A549 (cell line): ENCODE results near the gene TET2. TPM values are rescaled to one million over a fixed set of nuclear protein-coding genes. Genes with fewer than 3 reads are reported as not detected.

Experiments
- ATAC-seq, 2 experiments: fragments of 200-7000 bp in 1 of 2; fragments of >200 bp in 1 of 2; cut with Nextera tagmentation in 1 of 2; cut with Tn5 transposase in 1 of 2; 3 replicates each; pipeline versions ENCODE4 v1.8.0 to v1.9.1; 2018 to 2020; ENCODE audit warnings: mild to moderate bottlenecking in 1 of 2, moderate library complexity in 1 of 2
- CTCF ChIA-PET: fragments of 300-600 bp; sonication (Branson Sonifier 250); formaldehyde crosslinking; extraction: SDS; loops from one replicate; lab custom pipeline; 2021; ENCODE audit warnings: antibody characterized with exemption, inconsistent platforms; lab: Yijun Ruan, JAX
- POLR2A ChIA-PET: fragments of 350-600 bp; formaldehyde crosslinking; extraction: SDS; loops from one replicate; lab custom pipeline; 2021; ENCODE audit warnings: antibody characterized with exemption, inconsistent platforms; lab: Yijun Ruan, JAX
- DNase-seq, 2 experiments: peaks; one replicate each; pipeline versions ENCODE4 v3.0.0 to v3.0.0-alpha.2; 2011 to 2016; ENCODE audit warnings: low read depth in 1 of 2, low spot score in 1 of 2
- FAIRE-seq: peaks from 2 replicates; lab custom pipeline; 2011; peaks lifted over from hg19 to GRCh38; lab: Jason Lieb, UNC
- H3K27ac ChIP-seq, 2 experiments: fragments of >200 bp; sonication (Bioruptor Twin); formaldehyde crosslinking; 3 replicates each; pipeline ENCODE4 v1.5.1; 2016 to 2017
- H3K4me1 ChIP-seq: fragments of >200 bp; sonication (Bioruptor Twin); formaldehyde crosslinking; 3 replicates; pipeline ENCODE4 v1.6.1; 2016
- H3K4me2 ChIP-seq: fragments of >200 bp; sonication (Bioruptor Twin); formaldehyde crosslinking; 3 replicates; pipeline ENCODE4 v1.6.1; 2016
- H3K4me3 ChIP-seq: fragments of >200 bp; sonication (Bioruptor Twin); formaldehyde crosslinking; 3 replicates; pipeline ENCODE4 v1.5.1; 2016
- H3K9me3 ChIP-seq: fragments of >200 bp; sonication (Bioruptor Twin); formaldehyde crosslinking; 3 replicates; pipeline ENCODE4 v1.6.1; 2016
- CTCF ChIP-seq: fragments of >200 bp; sonication (Bioruptor Twin); formaldehyde crosslinking; IDR thresholded peaks from 3 replicates; pipeline ENCODE4 v1.5.1; 2016
- EHF ChIP-seq: fragments of 250-450 bp; sonication (Bioruptor Pico); IDR thresholded peaks from 2 replicates; pipeline ENCODE4 v1.5.0; 2020; ENCODE audit warnings: mild to moderate bottlenecking
- FOSL2 ChIP-seq, 2 experiments: fragments of 450-650 bp in 1 of 2; fragments of >200 bp in 1 of 2; sonication (Bioruptor Twin) in 1 of 2; formaldehyde crosslinking; IDR thresholded peaks; 2 replicates each; pipeline versions ENCODE4 v1.5.0 to v1.6.1; 2016 to 2020; ENCODE audit warnings: mild to moderate bottlenecking in 1 of 2, moderate library complexity in 1 of 2
- HEYL ChIP-seq: fragments of 250-450 bp; sonication (Bioruptor Pico); IDR thresholded peaks from 2 replicates; pipeline ENCODE4 v1.8.0; 2021; ENCODE audit warnings: mild to moderate bottlenecking, moderate library complexity
- HOXB13 ChIP-seq: fragments of 250-450 bp; sonication (Bioruptor Pico); IDR thresholded peaks from 2 replicates; pipeline ENCODE4 v1.5.0; 2020; ENCODE audit warnings: low read depth, mild to moderate bottlenecking, moderate library complexity
- MAFK ChIP-seq: fragments of 450-650 bp; IDR thresholded peaks from 2 replicates; pipeline ENCODE4 v1.6.1; 2014; ENCODE audit not compliant: partially characterized antibody
- MAX ChIP-seq: IDR thresholded peaks from 2 replicates; pipeline ENCODE4 v1.6.1; 2012
- MYC ChIP-seq: IDR thresholded peaks from 2 replicates; pipeline ENCODE4 v1.6.1; 2012; ENCODE audit warnings: mild to moderate bottlenecking, inconsistent platforms, low read length, improper control_type of control experiment, borderline replicate concordance
- NFE2L2 ChIP-seq: fragments of 150-350 bp; conservative IDR thresholded peaks from 2 replicates; pipeline ENCODE4 v1.6.1; 2014; ENCODE audit warnings: low read length
- NPAS2 ChIP-seq: fragments of 250-450 bp; sonication (Bioruptor Pico); IDR thresholded peaks from 2 replicates; pipeline ENCODE4 v1.8.0; 2022; ENCODE audit warnings: mild to moderate bottlenecking, moderate library complexity, borderline replicate concordance
- PHF8 ChIP-seq: fragments of 200-600 bp; sonication (generic); IDR thresholded peaks from 2 replicates; pipeline ENCODE4 v1.6.1; 2016; ENCODE audit warnings: low read depth, mild to moderate bottlenecking, antibody characterized with exemption, moderate library complexity, borderline replicate concordance
- RAD21 ChIP-seq, 2 experiments: fragments of >200 bp in 1 of 2; sonication (Bioruptor Twin) in 1 of 2; formaldehyde crosslinking in 1 of 2; IDR thresholded peaks in 1 of 2; conservative IDR thresholded peaks in 1 of 2; 2 replicates in 1 of 2; 3 replicates in 1 of 2; pipeline ENCODE4 v1.6.1; 2012 to 2018; ENCODE audit warnings: inconsistent platforms in 1 of 2
- RARB ChIP-seq: fragments of 250-450 bp; sonication (Bioruptor Pico); IDR thresholded peaks from 2 replicates; pipeline ENCODE4 v1.8.0; 2021; ENCODE audit warnings: mild to moderate bottlenecking, moderate library complexity
- ZFP36 ChIP-seq: fragments of 450-650 bp; IDR thresholded peaks from 2 replicates; pipeline ENCODE4 v1.6.1; 2014; ENCODE audit warnings: borderline replicate concordance; ENCODE audit not compliant: partially characterized antibody
- WGBS: methylation state at CpG from one replicate; pipeline ENCODE4 v1.1.6; 2017; ENCODE audit errors: missing lambda C conversion rate; 5-methylcytosine and 5-hydroxymethylcytosine counted together
- polyA plus RNA-seq, 4 experiments: library from polyadenylated mRNA; depleted of rRNA in 3 of 4; stranded (reverse); fragments of >200 nt; fragmentation: RNase III in 1 of 4; extraction: RNeasy Plus Mini Kit Qiagen cat#74134 plus additional on column Dnase treatment in 1 of 4; gene quantifications; 2 replicates in 3 of 4; 3 replicates in 1 of 4; pipeline ENCODE4 v1.2.3, GENCODE V29; 2011 to 2017
- TF ChIP-seq, protein P1 (sequence below): fragments of 250-450 bp; sonication (Bioruptor Pico); IDR thresholded peaks from 2 replicates; pipeline ENCODE4 v1.5.0; 2020; ENCODE audit warnings: low read depth, mild to moderate bottlenecking, moderate library complexity
- TF ChIP-seq, protein P2 (sequence below): IDR thresholded peaks from 2 replicates; pipeline ENCODE4 v1.6.1; 2012

The TET2 gene
- polyA plus RNA-seq, 2 of the 4 experiments (the other 2 are of a cell fraction), result 2.2 to 6.6 TPM

DNA sequence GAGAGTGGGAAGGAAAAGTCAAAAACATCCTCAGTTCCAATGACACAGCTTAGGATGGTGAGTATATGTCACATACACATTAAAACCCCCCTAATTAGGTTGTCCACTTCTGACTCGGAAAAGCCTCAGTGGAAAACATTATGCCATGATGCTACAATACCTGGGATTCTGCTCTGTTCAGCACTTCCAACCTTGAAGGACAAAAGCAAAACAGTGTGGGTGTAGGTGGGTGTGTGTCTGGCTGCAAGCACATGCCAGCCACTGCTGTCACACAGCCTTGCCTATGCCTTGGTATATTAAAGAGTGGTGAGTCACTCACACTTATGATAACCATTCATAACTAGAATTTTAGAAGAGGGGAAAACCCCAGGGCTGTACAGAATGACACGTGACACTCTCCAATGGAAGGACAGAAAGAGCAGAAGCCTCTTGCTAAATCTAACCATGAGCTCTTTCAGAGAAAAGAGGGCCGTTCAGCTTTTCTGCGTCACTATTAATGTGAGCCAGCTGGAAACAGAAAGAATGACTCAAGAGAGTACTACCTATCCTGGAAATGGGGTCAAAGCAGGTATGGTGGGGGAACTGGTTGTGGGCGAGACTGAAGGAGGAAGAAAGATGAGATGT lies 159.6 kb downstream of the TET2 start:
- ChIA-PET POLR2A (no interaction called here), CTCF (no interaction called here)
- H3K4me3 ChIP-seq, result no peak overlapping the region
- no peak for TF ChIP-seq CTCF
- TF ChIP-seq HEYL (CRISPR knock-in tag), result no peak
- TF ChIP-seq NFE2L2, result no peak
- no peak for TF ChIP-seq PHF8
- TF ChIP-seq RARB (CRISPR knock-in tag), result no peak
- no peak for TF ChIP-seq ZFP36
- TF ChIP-seq FOSL2 (IDR thresholded peaks at IDR 0.05), result no peak
- no peak for TF ChIP-seq FOSL2 (CRISPR knock-in tag; IDR thresholded peaks at IDR 0.05)
- no peak for TF ChIP-seq MAFK
- no peak for TF ChIP-seq NPAS2 (CRISPR knock-in tag)
- TF ChIP-seq MAX, result no peak
- TF ChIP-seq RAD21 (conservative IDR thresholded peaks at IDR 0.05 in 1 of 2, IDR thresholded peaks at IDR 0.05 in 1 of 2), result no peak
- TF ChIP-seq EHF (CRISPR knock-in tag), result no peak
- no peaks in the 10 kb centered on the region for H3K9me3 ChIP-seq
- no peak overlapping the region for H3K27ac ChIP-seq
- 35% methylated on average over 5 of the region's 5 CpGs for WGBS
- ATAC-seq (no peak), DNase-seq (peak in 1 of 2 experiments; percentile 1), FAIRE-seq (no peak)
- H3K4me1 ChIP-seq, result no peaks in the 10 kb centered on the region
- H3K4me2 ChIP-seq, result no peak overlapping the region

DNA sequence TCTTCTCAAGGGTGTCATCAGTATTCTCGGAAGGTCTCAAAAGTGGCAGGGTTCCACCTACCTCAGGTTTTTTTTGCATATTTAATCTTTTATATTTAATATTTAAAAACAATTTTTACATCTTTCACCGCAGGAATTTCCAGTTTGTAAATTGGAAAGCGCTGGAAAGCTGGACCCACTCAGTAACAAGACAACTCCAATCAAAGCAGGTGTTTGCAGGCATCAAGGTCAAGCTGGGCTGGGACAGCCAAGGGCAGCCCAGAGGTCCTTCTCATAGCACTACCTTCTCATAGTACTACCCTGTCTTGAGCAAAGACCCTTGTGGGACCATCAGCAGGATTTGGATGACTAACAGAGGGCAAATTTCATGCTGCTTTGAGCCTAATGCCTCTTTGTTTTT lies 160.1 kb downstream of the TET2 start:
- CTCF ChIA-PET, result no interaction called here
- Histone ChIP-seq H3K4me3 (no peak overlapping the region), H3K4me2 (no peak overlapping the region), H3K4me1 (no peaks in the 10 kb centered on the region), H3K27ac (no peak overlapping the region), H3K9me3 (no peaks in the 10 kb centered on the region)
- ATAC-seq (no peak), FAIRE-seq (no peak), DNase-seq (no peak)
- TF ChIP-seq HOXB13 (CRISPR knock-in tag), result no peak
- TF ChIP-seq, protein P1, sequence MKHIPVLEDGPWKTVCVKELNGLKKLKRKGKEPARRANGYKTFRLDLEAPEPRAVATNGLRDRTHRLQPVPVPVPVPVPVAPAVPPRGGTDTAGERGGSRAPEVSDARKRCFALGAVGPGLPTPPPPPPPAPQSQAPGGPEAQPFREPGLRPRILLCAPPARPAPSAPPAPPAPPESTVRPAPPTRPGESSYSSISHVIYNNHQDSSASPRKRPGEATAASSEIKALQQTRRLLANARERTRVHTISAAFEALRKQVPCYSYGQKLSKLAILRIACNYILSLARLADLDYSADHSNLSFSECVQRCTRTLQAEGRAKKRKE (CRISPR knock-in tag), result no peak
- WGBS, result 25% methylated on average over 3 of the region's 3 CpGs
- POLR2A ChIA-PET, result no interaction called here

- TF ChIP-seq RAD21 (conservative IDR thresholded peaks at IDR 0.05 in 1 of 2, IDR thresholded peaks at IDR 0.05 in 1 of 2) (no peak), MYC (no peak)
- TF ChIP-seq, protein P2, sequence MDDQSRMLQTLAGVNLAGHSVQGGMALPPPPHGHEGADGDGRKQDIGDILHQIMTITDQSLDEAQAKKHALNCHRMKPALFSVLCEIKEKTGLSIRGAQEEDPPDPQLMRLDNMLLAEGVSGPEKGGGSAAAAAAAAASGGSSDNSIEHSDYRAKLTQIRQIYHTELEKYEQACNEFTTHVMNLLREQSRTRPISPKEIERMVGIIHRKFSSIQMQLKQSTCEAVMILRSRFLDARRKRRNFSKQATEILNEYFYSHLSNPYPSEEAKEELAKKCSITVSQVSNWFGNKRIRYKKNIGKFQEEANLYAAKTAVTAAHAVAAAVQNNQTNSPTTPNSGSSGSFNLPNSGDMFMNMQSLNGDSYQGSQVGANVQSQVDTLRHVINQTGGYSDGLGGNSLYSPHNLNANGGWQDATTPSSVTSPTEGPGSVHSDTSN, result no peak
- ATAC-seq (no peak), DNase-seq (no peak), FAIRE-seq (no peak)
- Histone ChIP-seq H3K4me2 (no peak overlapping the region), H3K9me3 (no peaks in the 10 kb centered on the region), H3K27ac (no peak overlapping the region), H3K4me1 (no peaks in the 10 kb centered on the region), H3K4me3 (no peak overlapping the region)
- CTCF ChIA-PET, result no interaction called here
- 36% methylated on average over 1 of the region's 1 CpG for WGBS
- POLR2A ChIA-PET, result no interaction called here
Measured at GRCh38 chr4:105318486-105318885, 171.8 kb downstream of the TET2 start.
